AG08396 (cell line): ENCODE results near the gene ADARB2.
"Not testable (repeated sequence)": the region's sequence is repeated elsewhere in the genome, so short reads cannot be mapped to it uniquely, and the experiment has no call there.

Experiments used
- DNase-seq: peaks from one replicate; pipeline ENCODE4 v3.0.0; 2012; ENCODE audit warnings: low spot score, mixed read lengths

Gene ADARB2

GRCh38 chr10:1255600-1256431 is 481.5 kb downstream of the ADARB2 start:
- DNase-seq: no peak

- no peak for DNase-seq
These were observed 482.2 kb downstream of the ADARB2 start for GRCh38 chr10:1255118-1255517.

GRCh38 chr10:1253523-1254353 is 483.6 kb downstream of the ADARB2 start:
- no peak for DNase-seq

GRCh38 chr10:1251769-1252168 is 485.6 kb downstream of the ADARB2 start:
- DNase-seq: no peak

- DNase-seq: no peak
These were observed 488.0 kb downstream of the ADARB2 start for GRCh38 chr10:1249142-1249920.

- not testable (repeated sequence) for DNase-seq
These were observed 489.1 kb downstream of the ADARB2 start for GRCh38 chr10:1248262-1248630.

- DNase-seq: no peak
These were observed 489.6 kb downstream of the ADARB2 start for GRCh38 chr10:1247598-1248261.

- no peak for DNase-seq
These were observed 492.8 kb downstream of the ADARB2 start for GRCh38 chr10:1244493-1244892.

GRCh38 chr10:1243486-1244234 is 493.7 kb downstream of the ADARB2 start:
- DNase-seq: no peak

GRCh38 chr10:1242975-1243374 is 494.4 kb downstream of the ADARB2 start:
- DNase-seq: no peak

- DNase-seq: no peak
These were observed 495.1 kb downstream of the ADARB2 start for GRCh38 chr10:1241973-1242935.

- DNase-seq: no peak
These were observed 495.9 kb downstream of the ADARB2 start for GRCh38 chr10:1241322-1241890.

- DNase-seq: no peak
These were observed 497.0 kb downstream of the ADARB2 start for GRCh38 chr10:1240341-1240775.

- no peak for DNase-seq
These were observed 504.3 kb downstream of the ADARB2 start for GRCh38 chr10:1233031-1233430.

GRCh38 chr10:1232164-1232911 is 505.0 kb downstream of the ADARB2 start:
- no peak for DNase-seq

GRCh38 chr10:1230592-1231275 is 506.6 kb downstream of the ADARB2 start:
- DNase-seq: no peak

GRCh38 chr10:1230138-1230537 is 507.2 kb downstream of the ADARB2 start:
- no peak for DNase-seq

- DNase-seq: no peak
These were observed 507.8 kb downstream of the ADARB2 start for GRCh38 chr10:1229574-1229973.
